Measurements from ENCODE around the gene ZNF714.

ZNF714 gene

DNA sequence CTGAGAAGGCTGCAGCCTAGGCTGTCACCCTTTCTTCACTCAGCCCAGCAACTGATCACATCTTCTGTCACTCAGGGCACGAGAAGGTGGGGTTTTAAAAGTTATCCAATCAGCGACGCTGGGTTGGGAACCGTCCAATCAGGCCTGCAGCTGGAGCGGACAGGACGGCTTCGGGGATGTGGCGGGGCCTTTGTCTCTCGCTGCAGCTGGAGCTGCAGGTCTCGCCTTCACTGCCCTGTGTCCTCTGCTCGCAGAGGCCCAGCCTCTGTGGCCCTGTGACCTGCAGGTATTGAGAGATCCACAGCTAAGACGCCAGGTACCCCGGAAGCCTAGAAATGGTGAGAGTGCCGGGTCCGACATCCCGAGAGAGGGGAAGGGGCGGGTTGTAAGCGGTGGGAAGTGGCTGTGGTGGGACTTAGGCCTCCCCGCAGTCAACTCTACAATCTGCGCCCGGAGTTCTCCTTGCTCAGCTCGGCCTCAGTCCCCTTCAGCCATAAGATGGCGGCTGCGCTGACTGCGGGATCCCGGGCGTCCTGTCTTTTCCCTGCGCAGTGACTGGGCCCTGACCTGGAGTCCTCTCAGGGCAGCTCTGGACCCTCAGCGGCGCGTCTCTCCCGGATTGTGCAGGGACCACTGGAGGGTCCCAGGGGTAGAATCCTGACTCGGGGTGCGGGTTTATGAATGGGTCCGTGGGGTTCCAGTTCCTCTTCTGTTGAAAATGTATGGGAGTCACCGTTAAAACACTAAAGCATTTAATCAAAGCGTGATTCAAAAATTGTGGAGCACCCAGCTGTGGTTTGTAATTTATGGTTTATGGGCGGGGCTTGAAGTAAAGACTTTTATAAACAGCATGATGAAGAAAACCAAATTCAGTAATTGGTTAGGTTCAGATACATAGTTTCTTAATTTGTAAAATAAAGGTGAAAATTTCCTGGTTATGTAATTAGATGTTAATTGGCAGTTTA lies at the start of gene ZNF714:
Gene ZNF714, plus strand, starts transcription at position 193 of the 965 bp plus-strand sequence. CDS start 16,066 bp downstream, outside the sequence.
- peak; percentile 95 for DNase-seq

GRCh38 chr19:21045028-21045427 lies 37.0 kb upstream of the ZNF714 start:
- DNase-seq = no peak

DNA sequence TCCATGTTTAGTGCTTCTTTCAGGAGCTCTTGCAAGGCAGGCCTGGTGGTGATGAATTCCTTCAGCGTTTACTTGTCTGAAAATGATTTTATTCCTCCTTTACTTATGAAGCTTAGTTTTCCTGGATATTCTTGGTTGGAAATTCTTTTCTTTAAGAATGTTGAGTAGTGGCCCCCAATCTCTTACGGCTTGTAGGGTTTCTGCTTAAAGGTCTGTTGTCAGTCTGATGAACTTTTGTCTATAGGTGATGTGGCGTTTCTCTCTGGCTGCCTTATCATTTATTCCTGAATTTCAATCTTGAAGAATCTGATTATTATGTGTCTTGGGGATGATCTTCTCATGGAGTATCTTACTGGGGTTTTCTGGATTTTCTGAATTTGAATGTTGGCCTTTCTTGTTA lies 35.5 kb upstream of the ZNF714 start:
- no peak for DNase-seq

DNA sequence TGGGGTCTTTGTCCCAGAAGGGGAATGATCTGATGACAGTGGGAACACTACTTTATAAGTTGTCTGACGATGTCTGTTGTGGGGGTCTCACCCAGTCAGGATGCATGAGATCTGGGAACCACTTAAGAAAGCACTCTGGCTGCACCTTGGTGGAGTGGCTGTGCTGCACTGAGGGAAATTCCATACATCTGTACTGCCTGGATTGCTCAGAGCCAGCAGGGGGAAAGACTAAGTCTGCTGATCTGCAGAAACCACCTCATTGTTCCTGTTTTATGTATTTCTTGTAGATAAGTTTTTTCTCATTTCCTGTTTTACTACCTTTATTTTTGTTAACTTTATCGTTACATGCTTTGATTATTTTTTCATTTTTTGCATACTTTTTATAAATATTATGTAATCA lies 34.3 kb upstream of the ZNF714 start:
- no peak for DNase-seq

- DNase-seq = no peak
Observed at GRCh38 chr19:21052902-21053301, 29.1 kb upstream of the ZNF714 start.

- no peak for DNase-seq
Observed at GRCh38 chr19:21065336-21065735, 16.7 kb upstream of the ZNF714 start.

GRCh38 chr19:21084343-21084742 lies 2.3 kb downstream of the ZNF714 start:
- DNase-seq = no peak

DNA sequence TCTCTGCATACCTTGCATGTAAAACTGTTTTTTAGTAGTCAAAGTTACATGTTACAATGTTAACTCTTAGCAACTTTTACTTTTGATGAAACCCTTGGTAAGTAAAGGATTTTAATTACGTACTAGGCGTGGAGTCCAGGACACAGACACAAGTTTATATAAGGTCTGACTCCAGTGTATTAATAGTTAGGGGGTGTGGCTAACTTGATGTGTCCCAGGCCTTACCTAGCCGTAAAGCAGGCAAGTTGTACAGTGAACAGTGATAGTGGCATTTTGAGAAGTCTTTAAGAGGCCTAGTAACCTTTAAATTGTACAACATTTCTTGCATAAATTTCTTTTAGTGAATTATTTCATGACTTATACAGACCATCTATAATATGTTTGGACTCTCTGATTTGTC lies 5.9 kb downstream of the ZNF714 start:
- DNase-seq = no peak

GRCh38 chr19:21092109-21092508 lies 10.1 kb downstream of the ZNF714 start:
- DNase-seq = no peak

DNA sequence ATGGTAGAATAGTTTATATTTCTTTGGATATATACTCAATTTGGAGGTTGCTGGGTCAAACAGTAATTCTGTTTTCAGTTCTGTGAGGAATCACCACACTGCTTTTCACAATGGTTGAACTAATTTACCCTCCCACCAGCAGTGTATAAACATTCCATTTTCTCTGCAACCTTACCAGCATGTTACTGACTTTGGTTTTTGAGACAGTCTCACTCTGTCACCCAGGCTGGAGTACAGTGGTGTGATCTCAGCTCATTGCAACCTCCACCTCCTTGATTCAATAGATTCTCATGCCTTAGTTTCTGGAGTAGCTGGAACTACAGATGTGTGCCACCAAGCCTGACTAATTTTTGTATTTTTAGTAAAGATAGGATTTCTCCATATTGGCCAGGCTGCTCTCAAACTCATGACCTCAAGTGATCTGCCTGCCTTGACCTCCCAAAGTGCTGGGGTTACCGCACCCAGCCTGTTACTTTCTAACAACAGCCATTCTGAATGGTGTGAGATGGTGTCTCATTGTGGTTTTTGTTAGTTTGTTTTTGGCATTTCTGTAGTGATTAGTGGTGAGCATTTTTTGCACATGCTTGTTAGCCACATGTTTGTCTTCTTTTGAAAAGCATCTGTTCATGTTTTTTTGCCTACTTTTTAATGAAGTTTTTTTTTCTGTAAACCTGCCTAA lies 12.5 kb downstream of the ZNF714 start:
- no peak for DNase-seq

GRCh38 chr19:21098291-21098690 lies 16.3 kb downstream of the ZNF714 start:
- DNase-seq = no peak

DNA sequence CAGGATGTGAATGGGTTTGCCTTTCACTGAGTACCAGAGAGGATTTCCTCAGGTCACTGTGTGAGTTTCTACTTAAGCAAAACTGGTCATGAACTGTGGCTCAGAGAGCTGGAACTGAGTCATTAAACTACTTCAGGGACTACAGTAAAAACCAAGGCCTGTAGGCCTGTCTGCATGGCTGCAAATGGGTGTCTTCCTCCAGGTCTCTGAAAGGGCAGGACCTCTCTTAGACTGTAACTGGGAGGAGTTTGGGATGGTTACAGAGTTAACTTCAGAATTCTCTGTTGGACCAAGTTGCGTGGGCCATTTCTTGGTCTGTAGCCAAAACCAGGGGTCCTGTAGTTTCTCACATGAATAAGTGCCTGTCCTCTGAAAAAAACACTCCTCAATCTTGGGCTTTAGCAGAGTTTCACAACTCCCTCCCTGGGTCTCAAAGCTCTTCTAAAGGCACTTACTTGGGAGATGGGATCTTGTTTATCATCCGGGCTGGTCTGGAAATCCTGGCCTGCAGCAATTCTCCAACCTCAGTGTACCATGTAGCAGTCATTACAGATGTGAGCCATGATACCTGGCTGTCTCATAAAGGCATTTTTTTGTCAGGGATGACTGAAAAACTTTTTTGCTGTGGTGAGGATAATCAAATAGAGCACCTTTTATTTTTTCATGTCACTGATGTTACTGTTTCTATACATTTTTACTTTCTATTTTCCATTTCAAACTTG lies 19.7 kb downstream of the ZNF714 start:
- DNase-seq = no peak

DNA sequence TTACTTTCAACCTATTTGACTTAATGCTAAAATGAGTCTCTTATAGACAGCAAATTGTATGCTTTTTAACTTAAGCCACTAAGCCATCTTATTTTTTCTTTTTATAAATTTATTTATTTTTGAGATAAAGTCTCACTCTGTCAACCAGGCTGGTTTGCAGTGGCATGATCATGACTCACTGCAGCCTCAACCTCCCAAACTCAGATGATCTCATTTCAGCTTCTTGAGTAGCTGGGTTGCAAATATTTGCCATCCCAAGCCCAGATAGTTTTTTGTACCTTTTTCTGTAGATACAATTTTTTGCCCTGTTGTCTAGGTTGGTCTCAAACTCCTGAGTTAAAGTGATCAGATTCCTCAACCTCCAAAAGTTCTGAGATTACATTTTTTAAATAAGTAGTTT lies 27.1 kb downstream of the ZNF714 start:
- no peak for DNase-seq

DNA sequence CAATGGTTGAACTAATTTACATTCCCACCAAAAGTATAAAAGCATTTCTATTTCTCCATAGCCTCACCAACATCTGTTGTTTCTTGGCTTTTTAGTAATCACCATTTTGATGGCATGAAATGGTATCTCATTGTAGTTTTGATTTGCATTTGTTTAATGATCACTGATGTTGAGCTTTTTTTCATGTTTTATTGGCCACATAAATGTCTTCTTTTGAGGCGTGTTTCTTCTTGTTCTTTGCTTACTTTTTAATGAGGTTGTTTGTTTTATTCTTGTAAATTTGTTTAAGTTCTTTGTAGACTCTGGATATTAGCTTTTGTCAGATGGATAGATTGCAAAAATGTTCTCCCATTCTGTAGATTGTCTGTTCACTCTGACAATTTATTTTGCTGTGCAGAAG lies 28.2 kb downstream of the ZNF714 start:
- DNase-seq = no peak

DNA sequence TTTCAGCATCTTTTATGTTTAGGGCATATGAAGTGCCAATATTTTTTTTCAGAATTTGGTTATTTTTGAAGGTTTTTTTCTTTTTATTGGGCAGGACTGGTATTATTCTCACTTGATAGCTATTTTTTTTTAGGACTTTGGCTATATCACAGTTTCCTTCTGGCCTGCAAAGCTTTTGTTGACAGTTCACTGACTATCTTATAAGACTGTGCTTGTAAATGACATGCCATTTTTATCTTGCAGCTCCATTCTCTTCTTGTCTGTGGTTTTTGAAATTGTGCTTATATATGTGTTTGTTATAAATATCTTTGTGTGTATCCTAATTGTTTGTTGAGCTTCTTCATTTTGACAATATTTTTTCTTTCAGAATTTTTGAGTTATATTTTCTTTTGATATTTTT lies 33.4 kb downstream of the ZNF714 start:
- no peak for DNase-seq

GRCh38 chr19:21117041-21117907 lies 35.3 kb downstream of the ZNF714 start:
- DNase-seq = no peak

DNA sequence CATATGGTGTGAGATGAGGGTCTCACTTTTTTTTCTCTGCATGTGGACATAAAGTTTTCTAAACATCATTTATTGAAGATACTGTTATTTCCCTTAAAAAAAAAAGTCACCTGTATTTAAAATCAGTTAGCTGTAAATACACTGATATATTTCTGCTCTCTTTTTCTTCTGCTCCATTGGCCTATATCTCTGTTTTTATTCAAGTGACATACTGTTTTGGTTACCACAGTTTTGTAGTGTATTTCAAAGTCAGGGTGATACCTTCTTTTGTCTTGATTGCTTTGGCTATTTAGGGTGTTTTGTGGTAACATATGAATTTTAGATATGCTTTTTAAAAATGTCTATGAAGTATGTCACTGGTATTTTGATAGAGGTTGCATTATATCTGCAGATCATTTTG lies 44.1 kb downstream of the ZNF714 start:
- no peak for DNase-seq

- no peak for DNase-seq
Observed at GRCh38 chr19:21127001-21127400, 45.0 kb downstream of the ZNF714 start.

DNA sequence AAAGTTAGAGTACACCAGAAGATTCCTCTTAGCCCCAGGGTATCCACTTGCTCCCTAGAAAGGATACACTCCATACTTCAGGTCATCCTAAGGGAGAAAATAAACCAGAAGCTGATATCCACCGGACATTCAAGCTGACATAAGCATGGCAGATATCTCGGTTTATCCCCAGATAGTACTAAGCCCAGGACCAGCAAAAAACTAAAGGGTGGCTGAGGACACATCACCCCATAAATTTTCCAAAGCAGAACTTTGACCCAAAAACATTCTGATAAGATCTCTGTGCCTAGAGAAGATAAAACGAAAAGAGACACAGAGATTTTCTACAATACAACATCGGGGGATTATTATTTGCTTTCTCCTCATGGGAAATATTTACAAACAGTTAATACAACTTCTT lies 45.9 kb downstream of the ZNF714 start:
- no peak for DNase-seq

DNA sequence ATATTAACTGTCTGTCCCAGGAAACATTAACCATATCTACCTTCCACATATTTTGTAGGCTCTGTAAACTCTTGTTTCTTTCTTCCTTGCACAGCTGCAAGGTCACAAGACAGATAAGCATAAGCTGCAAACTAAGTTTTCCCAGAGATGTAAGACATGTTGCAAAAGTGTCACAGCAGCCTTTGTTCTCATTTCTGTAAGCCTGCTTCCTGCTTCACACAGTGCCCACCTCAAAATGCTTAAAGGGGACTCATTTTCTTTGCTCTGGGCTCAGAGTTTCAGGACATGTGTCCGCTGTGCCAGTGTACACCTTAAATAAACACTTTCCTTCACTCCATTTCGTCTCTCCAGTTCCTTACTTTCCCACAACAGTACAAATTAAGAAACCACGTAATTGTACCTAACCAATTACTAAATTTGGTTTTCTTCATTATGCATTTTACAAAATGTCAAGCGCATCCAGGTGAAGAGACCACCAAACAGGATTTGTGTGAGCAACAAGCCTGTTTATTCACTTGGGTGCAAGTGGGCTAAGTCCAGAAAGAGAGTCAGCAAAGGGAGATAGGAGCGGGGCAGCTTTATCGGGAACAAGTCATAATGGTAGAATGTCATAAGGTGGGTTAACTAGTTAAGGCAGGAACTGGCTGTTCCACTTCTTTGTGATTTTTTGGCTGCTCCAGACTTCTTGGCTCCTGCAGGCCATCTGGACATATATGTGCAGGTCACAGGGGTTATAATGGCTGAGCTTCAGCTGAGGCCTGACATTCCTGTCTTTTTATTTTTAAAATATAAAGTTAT lies 47.1 kb downstream of the ZNF714 start:
- no peak for DNase-seq

DNA sequence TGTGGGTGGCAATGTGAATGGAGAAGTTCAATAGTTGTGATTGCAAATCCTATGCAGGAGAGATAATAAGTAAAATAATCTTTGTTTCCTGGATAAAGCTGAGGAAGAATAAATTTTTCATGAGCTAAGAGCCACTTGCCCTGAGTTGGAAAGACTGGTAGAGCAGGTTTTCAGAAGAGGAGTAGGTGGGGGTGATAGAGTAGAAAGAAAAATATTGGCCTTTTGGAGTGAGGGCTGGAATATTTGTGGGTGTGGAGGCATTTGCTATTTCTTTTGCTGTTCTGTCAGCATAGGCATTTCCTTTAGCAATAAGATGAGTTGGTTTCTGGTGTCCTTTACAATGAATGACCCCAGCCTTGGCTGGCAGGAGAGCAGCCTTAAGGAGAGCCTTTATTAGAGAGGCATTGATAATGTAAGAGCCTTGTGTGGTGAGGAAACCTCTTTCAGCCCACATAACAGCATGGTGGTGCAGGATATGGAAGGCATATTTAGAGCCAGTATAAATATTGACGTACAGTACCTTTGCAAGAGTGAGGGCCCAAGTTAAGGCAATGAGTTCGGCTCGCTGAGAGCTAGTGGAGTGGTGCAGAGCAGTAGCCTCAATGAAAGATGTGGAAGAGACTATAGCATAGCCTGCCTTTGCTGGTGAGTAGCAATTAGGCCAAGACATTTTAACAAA lies 48.2 kb downstream of the ZNF714 start:
- DNase-seq = peak; percentile 13

Measured in NCI-H2029 (cell line).